Endometrial microvascular endothelial cells (primary cell): ENCODE results near the gene ZNF783. TPM values are rescaled to one million over a fixed set of nuclear protein-coding genes. Genes with fewer than 3 reads are reported as not detected.
"Not testable (repeated sequence)": the region's sequence is repeated elsewhere in the genome, so short reads cannot be mapped to it uniquely, and the experiment has no call there.

Source experiments
- in situ Hi-C: cut with HindIII; loops from 2 replicates; pipeline ENCODE4 v1.10.0; 2017; ENCODE audit warnings: low sequenced_read_pairs, low pct_unique_long_range_greater_than_20kb; ENCODE audit errors: inconsistent ontology term
- total RNA-seq: library from RNA; depleted of rRNA; stranded (reverse); fragments of >200 nt; gene quantifications from one replicate; pipeline ENCODE4 v1.2.3, GENCODE V29; 2015; ENCODE audit errors: inconsistent ontology term

ZNF783 gene
- total RNA-seq, 1 donor from 2014 or later, result 2.6 TPM

- in situ Hi-C loops, result no loop called here
Measured at GRCh38 chr7:149319376-149319775, 57.4 kb downstream of the ZNF783 start.

GRCh38 chr7:149320313-149321124 lies 58.5 kb downstream of the ZNF783 start:
- in situ Hi-C loops, result no loop called here

- in situ Hi-C loops, result not testable (repeated sequence)
Measured at GRCh38 chr7:149321125-149321905, 59.3 kb downstream of the ZNF783 start.

GRCh38 chr7:149321978-149322541 lies 60.1 kb downstream of the ZNF783 start:
- in situ Hi-C loops, result no loop called here

GRCh38 chr7:149322737-149323136 lies 60.7 kb downstream of the ZNF783 start:
- in situ Hi-C loops, result no loop called here

GRCh38 chr7:149325248-149325647 lies 63.3 kb downstream of the ZNF783 start:
- in situ Hi-C loops, result no loop called here

GRCh38 chr7:149329265-149329664 lies 67.3 kb downstream of the ZNF783 start:
- in situ Hi-C loops, result no loop called here

GRCh38 chr7:149329766-149330334 lies 67.9 kb downstream of the ZNF783 start:
- in situ Hi-C loops, result no loop called here

- in situ Hi-C loops, result no loop called here
Measured at GRCh38 chr7:149330914-149331567, 69.0 kb downstream of the ZNF783 start.

GRCh38 chr7:149332602-149333320 lies 70.8 kb downstream of the ZNF783 start:
- in situ Hi-C loops, result not testable (repeated sequence)

- in situ Hi-C loops, result no loop called here
Measured at GRCh38 chr7:149333321-149333717, 71.3 kb downstream of the ZNF783 start.

GRCh38 chr7:149334219-149334618 lies 72.2 kb downstream of the ZNF783 start:
- in situ Hi-C loops, result no loop called here

Other genes with a start within 250 kb of the ZNF783 start
- gene PDIA4, start 233.7 kb upstream of the ZNF783 start, total RNA-seq, result 257 TPM
- 4.6 TPM for gene ZNF786, start 171.5 kb upstream of the ZNF783 start, total RNA-seq
- 1.0 TPM for gene ZNF425, start 135.9 kb upstream of the ZNF783 start, total RNA-seq
- 11.7 TPM for gene ZNF398, start 114.7 kb upstream of the ZNF783 start, total RNA-seq
- 23.7 TPM for gene ZNF282, start 66.7 kb upstream of the ZNF783 start, total RNA-seq
- gene ZNF212, start 22.5 kb upstream of the ZNF783 start, total RNA-seq, result 2.7 TPM
- gene ZNF777, start 198.9 kb downstream of the ZNF783 start, total RNA-seq, result 6.5 TPM
- gene ZNF746, start 235.6 kb downstream of the ZNF783 start, total RNA-seq, result 18.9 TPM